PC-3 (cell line): ENCODE results near the gene PLA1A. TPM values are rescaled to one million over a fixed set of nuclear protein-coding genes. Genes with fewer than 3 reads are reported as not detected.

Experiments
- ATAC-seq: fragments of 200-7000 bp; cut with Tn5 transposase; 2 replicates; pipeline ENCODE4 v1.9.1; 2020; ENCODE audit warnings: mild to moderate bottlenecking, moderate library complexity
- BruUV-seq: library from RNA; stranded (reverse); fragments of 400-500 nt; replicated peaks from 2 replicates; lab custom pipeline; 2021; lab: Mats Ljungman, UMichigan
- CTCF ChIA-PET: fragments of 300-600 bp; sonication (Branson Sonifier 250); formaldehyde crosslinking; loops from one replicate; lab custom pipeline; 2022; ENCODE audit warnings: antibody characterized with exemption; lab: Charles Lee
- POLR2A ChIA-PET: fragments of 300-600 bp; sonication (Branson Sonifier 250); formaldehyde crosslinking; loops from one replicate; lab custom pipeline; 2022; ENCODE audit warnings: antibody characterized with exemption; ENCODE audit not compliant: unreplicated experiment; lab: Charles Lee
- DNase-seq: peaks from one replicate; pipeline ENCODE4 v3.0.0-alpha.2; 2015
- H2AFZ ChIP-seq: fragments of 300-600 bp; sonication (generic); 2 replicates; pipeline ENCODE4 v1.6.0; 2016; ENCODE audit warnings: antibody characterized with exemption, low read length
- H3F3A ChIP-seq: fragments of 300-600 bp; sonication (generic); one replicate; pipeline ENCODE4 v1.6.0; 2017; ENCODE audit warnings: antibody characterized with exemption, low read length, control low read depth, mild to moderate bottlenecking; ENCODE audit not compliant: unreplicated experiment
- H3K27ac ChIP-seq: fragments of 300-600 bp; sonication (generic); 2 replicates; pipeline ENCODE4 v1.5.1; 2016; ENCODE audit warnings: mild to moderate bottlenecking, low read length
- H3K27me3 ChIP-seq: fragments of 300-600 bp; sonication (generic); 2 replicates; pipeline ENCODE4 v1.6.1; 2016; ENCODE audit warnings: low read length, mixed read lengths
- H3K36me3 ChIP-seq: fragments of 300-600 bp; sonication (generic); 2 replicates; pipeline ENCODE4 v1.6.1; 2016; ENCODE audit warnings: low read depth, mixed run types, low read length, mixed read lengths
- H3K4me1 ChIP-seq: fragments of 300-600 bp; sonication (generic); 2 replicates; pipeline ENCODE4 v1.5.1; 2016; ENCODE audit warnings: low read length; ENCODE audit not compliant: insufficient read depth
- H3K4me2 ChIP-seq: fragments of 300-600 bp; sonication (generic); 2 replicates; pipeline ENCODE4 v1.6.0; 2016; ENCODE audit warnings: low read length
- H3K4me3 ChIP-seq: fragments of 300-600 bp; sonication (generic); 2 replicates; pipeline ENCODE4 v1.5.1; 2016; ENCODE audit warnings: mild to moderate bottlenecking, low read length, mixed read lengths
- H3K79me2 ChIP-seq: fragments of 300-600 bp; sonication (generic); 2 replicates; pipeline ENCODE4 v1.6.1; 2017; ENCODE audit warnings: low read length, mixed read lengths
- H3K9ac ChIP-seq: fragments of 300-600 bp; sonication (generic); 2 replicates; pipeline ENCODE4 v1.6.0; 2016; ENCODE audit warnings: mild to moderate bottlenecking, low read length
- H3K9me2 ChIP-seq: fragments of 300-600 bp; sonication (generic); replicated peaks from 2 replicates; pipeline ENCODE4 v1.6.1; 2016; ENCODE audit warnings: mixed run types, low read length, mixed read lengths
- H3K9me3 ChIP-seq: fragments of 300-600 bp; sonication (generic); 2 replicates; pipeline ENCODE4 v1.6.1; 2016; ENCODE audit warnings: low read length, mixed read lengths
- H4K20me1 ChIP-seq: fragments of 300-600 bp; sonication (generic); 2 replicates; pipeline ENCODE4 v1.6.1; 2016; ENCODE audit warnings: low read length, mixed read lengths
- CTCF ChIP-seq: fragments of 300-600 bp; sonication (generic); conservative IDR thresholded peaks from 2 replicates; pipeline ENCODE4 v1.5.1; 2017; ENCODE audit warnings: antibody characterized with exemption, low read depth, mild to moderate bottlenecking, low read length
- EZH2 ChIP-seq: fragments of 300-600 bp; sonication (generic); IDR thresholded peaks from one replicate; pipeline ENCODE4 v1.6.1; 2017; ENCODE audit warnings: antibody characterized with exemption, mild to moderate bottlenecking, low read length; ENCODE audit not compliant: unreplicated experiment
- EZH2phosphoT487 ChIP-seq: fragments of 300-600 bp; sonication (generic); IDR thresholded peaks from 2 replicates; pipeline ENCODE4 v1.6.1; 2018; ENCODE audit warnings: mild to moderate bottlenecking, antibody characterized with exemption, low read length, borderline replicate concordance
- intact Hi-C: fragments of 100-400 bp; cut with micrococcal nuclease; formaldehyde crosslinking; loops from 2 replicates; pipeline ENCODE4 v1.9.0; 2023
- total RNA-seq: library from RNA; depleted of rRNA; stranded (reverse); fragments of >200 nt; gene quantifications from 2 replicates; pipeline ENCODE4 v1.2.3, GENCODE V29; 2014

PLA1A gene
- total RNA-seq, 1 experiment from 2014 or later, result 0.36 TPM

GRCh38 chr3:119589102-119589773 is 8.4 kb upstream of the PLA1A start:
- Histone ChIP-seq H3K4me1 (peaks cover 10% of the 10 kb centered on the region), H3K9ac (no peak overlapping the region), H4K20me1 (no peaks in the 10 kb centered on the region), H3K27me3 (no peaks in the 10 kb centered on the region), H2AFZ (no peak overlapping the region), H3K27ac (no peak overlapping the region), H3K4me3 (no peak overlapping the region), H3K36me3 (no peaks in the 10 kb centered on the region), H3K9me3 (no peaks in the 10 kb centered on the region), H3K79me2 (no peaks in the 10 kb centered on the region), H3K9me2 (no peaks in the 10 kb centered on the region), H3K4me2 (no peak overlapping the region), H3F3A (no peaks in the 10 kb centered on the region)
- POLR2A ChIA-PET, result no interaction called here
- ATAC-seq (no peak), DNase-seq (no peak)
- no peak for TF ChIP-seq EZH2phosphoT487
- TF ChIP-seq CTCF, result no peak
- TF ChIP-seq EZH2, result no peak
- intact Hi-C loops, result no loop called here
- no TSS peak for BruUV-seq
- CTCF ChIA-PET, result no interaction called here

- H2AFZ ChIP-seq, result no peak overlapping the region
- BruUV-seq, result no TSS peak
- H3K79me2 ChIP-seq, result no peaks in the 10 kb centered on the region
- ChIA-PET POLR2A (no interaction called here), CTCF (no interaction called here)
- H3F3A ChIP-seq, result no peaks in the 10 kb centered on the region
- no peaks in the 10 kb centered on the region for H3K36me3 ChIP-seq
- DNase-seq (no peak), ATAC-seq (no peak)
- no peak overlapping the region for H3K4me2 ChIP-seq
- H3K9me2 ChIP-seq, result no peaks in the 10 kb centered on the region
- intact Hi-C loops, result no loop called here
- H4K20me1 ChIP-seq, result no peaks in the 10 kb centered on the region
- H3K27me3 ChIP-seq, result no peaks in the 10 kb centered on the region
- peaks cover 8% of the 10 kb centered on the region for H3K4me1 ChIP-seq
- no peak overlapping the region for H3K9ac ChIP-seq
- H3K9me3 ChIP-seq, result no peaks in the 10 kb centered on the region
- no peak overlapping the region for H3K4me3 ChIP-seq
- no peak overlapping the region for H3K27ac ChIP-seq
- TF ChIP-seq EZH2phosphoT487 (no peak), CTCF (no peak)
Measured at GRCh38 chr3:119590706-119591105, 7.0 kb upstream of the PLA1A start.

- Histone ChIP-seq H3K9ac (no peak overlapping the region), H3K9me2 (no peaks in the 10 kb centered on the region), H3K9me3 (no peaks in the 10 kb centered on the region), H3K4me2 (no peak overlapping the region), H3K79me2 (no peaks in the 10 kb centered on the region), H3K4me1 (peaks cover 5% of the 10 kb centered on the region; the same call in 1 of the 2 replicates), H4K20me1 (no peaks in the 10 kb centered on the region), H3K36me3 (no peaks in the 10 kb centered on the region), H3K27ac (no peak overlapping the region), H3K4me3 (no peak overlapping the region), H3F3A (no peaks in the 10 kb centered on the region), H3K27me3 (no peaks in the 10 kb centered on the region), H2AFZ (no peak overlapping the region)
- ATAC-seq (no peak), DNase-seq (no peak)
- ChIA-PET CTCF (no interaction called here), POLR2A (no interaction called here)
- BruUV-seq, result no TSS peak
- TF ChIP-seq CTCF (no peak), EZH2 (no peak), EZH2phosphoT487 (no peak)
- intact Hi-C loops, result no loop called here
Measured at GRCh38 chr3:119592861-119593260, 4.8 kb upstream of the PLA1A start.
